Activated CD8-positive, alpha-beta memory T cell treated with anti-CD3 and anti-CD28 coated beads, Interleukin-2, amount 50 U/mL, for 24 hours (primary cell): Measurements from ENCODE around the gene SHISA4.
"Not testable (repeated sequence)": the region's sequence is repeated elsewhere in the genome, so short reads cannot be mapped to it uniquely, and the experiment has no call there.

Source experiments
- DNase-seq: peaks from one replicate; pipeline ENCODE4 v3.0.0-alpha.2; 2020; ENCODE audit errors: extremely low read depth

Gene SHISA4

GRCh38 chr1:201928266-201928665, 39.6 kb downstream of the SHISA4 start:
- DNase-seq = no peak

GRCh38 chr1:201930137-201930536, 41.4 kb downstream of the SHISA4 start:
- no peak for DNase-seq

GRCh38 chr1:201930803-201931202, 42.1 kb downstream of the SHISA4 start:
- no peak for DNase-seq

- no peak for DNase-seq
Measured at GRCh38 chr1:201933840-201934430, 45.2 kb downstream of the SHISA4 start.

GRCh38 chr1:201937624-201938213, 49.0 kb downstream of the SHISA4 start:
- DNase-seq = no peak

- DNase-seq = no peak
Measured at GRCh38 chr1:201938440-201939035, 49.8 kb downstream of the SHISA4 start.

GRCh38 chr1:201939148-201939547, 50.5 kb downstream of the SHISA4 start:
- DNase-seq = no peak

- DNase-seq = no peak
Measured at GRCh38 chr1:201939574-201939973, 50.9 kb downstream of the SHISA4 start.

GRCh38 chr1:201940316-201940715, 51.6 kb downstream of the SHISA4 start:
- not testable (repeated sequence) for DNase-seq

GRCh38 chr1:201941420-201942128, 52.9 kb downstream of the SHISA4 start:
- no peak for DNase-seq

GRCh38 chr1:201942129-201942495, 53.4 kb downstream of the SHISA4 start:
- no peak for DNase-seq
